ENCODE results near the gene CHFR. TPM values are rescaled to one million over a fixed set of nuclear protein-coding genes. Genes with fewer than 3 reads are reported as not detected.
"Not testable (repeated sequence)": the region's sequence is repeated elsewhere in the genome, so short reads cannot be mapped to it uniquely, and the experiment has no call there.

CHFR gene
- total RNA-seq, 1 donor, result 55.0 TPM

GRCh38 chr12:132795847-132796246, 91.6 kb downstream of the CHFR start:
- DNase-seq (ENCODE audit: insufficient read length, low spot score, missing footprints), result no peak
- Histone ChIP-seq H2AFZ (ENCODE audit: low read length) (no peak overlapping the region), H4K20me1 (ENCODE audit: insufficient read depth, low read length) (peaks cover 39% of the 10 kb centered on the region), H3K27ac (ENCODE audit: low read depth, low read length) (no peak overlapping the region), H3K27me3 (ENCODE audit: insufficient read depth, low read length) (no peaks in the 10 kb centered on the region), H3K79me2 (ENCODE audit: insufficient read depth, low read length) (peaks cover 64% of the 10 kb centered on the region), H3K4me2 (ENCODE audit: insufficient read depth, low read length) (no peak overlapping the region), H3K4me1 (ENCODE audit: insufficient read depth, low read length) (no peaks in the 10 kb centered on the region), H3K4me3 (ENCODE audit: insufficient read depth, low read length) (no peak overlapping the region), H3K9me3 (ENCODE audit: low read depth, low read length) (no peaks in the 10 kb centered on the region), H3K36me3 (ENCODE audit: insufficient read depth, low read length) (peaks cover 82% of the 10 kb centered on the region)
- TF ChIP-seq CTCF (IDR thresholded peaks at IDR 0.05; ENCODE audit: extremely low read depth, low read depth, low read length), result no peak

GRCh38 chr12:132791940-132792339, 95.5 kb downstream of the CHFR start:
- H4K20me1 ChIP-seq (ENCODE audit: insufficient read depth, low read length), result peaks cover 35% of the 10 kb centered on the region
- H3K9me3 ChIP-seq (ENCODE audit: low read depth, low read length); H3K27me3 ChIP-seq (ENCODE audit: insufficient read depth, low read length); H2AFZ ChIP-seq (ENCODE audit: low read length); H3K27ac ChIP-seq (ENCODE audit: low read depth, low read length); H3K4me1 ChIP-seq (ENCODE audit: insufficient read depth, low read length); H3K4me3 ChIP-seq (ENCODE audit: insufficient read depth, low read length); H3K4me2 ChIP-seq (ENCODE audit: insufficient read depth, low read length); DNase-seq (ENCODE audit: insufficient read length, low spot score, missing footprints): not testable (repeated sequence)
- peaks cover 61% of the 10 kb centered on the region for H3K36me3 ChIP-seq (ENCODE audit: insufficient read depth, low read length)
- H3K79me2 ChIP-seq (ENCODE audit: insufficient read depth, low read length), result peaks cover 61% of the 10 kb centered on the region

GRCh38 chr12:132789099-132789471, 98.3 kb downstream of the CHFR start:
- Histone ChIP-seq H3K79me2 (ENCODE audit: insufficient read depth, low read length) (peaks cover 58% of the 10 kb centered on the region), H3K36me3 (ENCODE audit: insufficient read depth, low read length) (peaks cover 61% of the 10 kb centered on the region), H3K4me1 (ENCODE audit: insufficient read depth, low read length) (no peaks in the 10 kb centered on the region), H3K4me3 (ENCODE audit: insufficient read depth, low read length) (no peak overlapping the region), H3K27me3 (ENCODE audit: insufficient read depth, low read length) (no peaks in the 10 kb centered on the region), H3K9me3 (ENCODE audit: low read depth, low read length) (no peaks in the 10 kb centered on the region), H2AFZ (ENCODE audit: low read length) (no peak overlapping the region), H3K27ac (ENCODE audit: low read depth, low read length) (no peak overlapping the region), H3K4me2 (ENCODE audit: insufficient read depth, low read length) (no peak overlapping the region), H4K20me1 (ENCODE audit: insufficient read depth, low read length) (peaks cover 34% of the 10 kb centered on the region)
- no peak for TF ChIP-seq CTCF (IDR thresholded peaks at IDR 0.05; ENCODE audit: extremely low read depth, low read depth, low read length)
- no peak for DNase-seq (ENCODE audit: insufficient read length, low spot score, missing footprints)

GRCh38 chr12:132788375-132789098, 98.9 kb downstream of the CHFR start:
- no peak overlapping the region for H3K4me3 ChIP-seq (ENCODE audit: insufficient read depth, low read length)
- no peak overlapping the region for H2AFZ ChIP-seq (ENCODE audit: low read length)
- no peaks in the 10 kb centered on the region for H3K4me1 ChIP-seq (ENCODE audit: insufficient read depth, low read length)
- no peak overlapping the region for H3K4me2 ChIP-seq (ENCODE audit: insufficient read depth, low read length)
- peaks cover 29% of the 10 kb centered on the region for H4K20me1 ChIP-seq (ENCODE audit: insufficient read depth, low read length)
- no peak for DNase-seq (ENCODE audit: insufficient read length, low spot score, missing footprints)
- peaks cover 55% of the 10 kb centered on the region for H3K79me2 ChIP-seq (ENCODE audit: insufficient read depth, low read length)
- no peaks in the 10 kb centered on the region for H3K9me3 ChIP-seq (ENCODE audit: low read depth, low read length)
- peaks cover 62% of the 10 kb centered on the region for H3K36me3 ChIP-seq (ENCODE audit: insufficient read depth, low read length)
- H3K27ac ChIP-seq (ENCODE audit: low read depth, low read length), result no peak overlapping the region
- TF ChIP-seq CTCF (IDR thresholded peaks at IDR 0.05; ENCODE audit: extremely low read depth, low read depth, low read length), result no peak
- H3K27me3 ChIP-seq (ENCODE audit: insufficient read depth, low read length), result no peaks in the 10 kb centered on the region

All from osteoblast (primary cell).